ENCODE results near the gene AK5. TPM values are rescaled to one million over a fixed set of nuclear protein-coding genes. Genes with fewer than 3 reads are reported as not detected.

The AK5 gene
- total and polyA plus RNA-seq, 5 donors from 2014 or later = 7.3 to 22.5 (median 9.7) TPM

GRCh38 chr1:77288275-77288674 lies 6.5 kb downstream of the AK5 start:
- peaks cover 0 to 21% (median 6%) of the 10 kb centered on the region in 4 donors for H3K4me1 Mint-ChIP-seq

DNA sequence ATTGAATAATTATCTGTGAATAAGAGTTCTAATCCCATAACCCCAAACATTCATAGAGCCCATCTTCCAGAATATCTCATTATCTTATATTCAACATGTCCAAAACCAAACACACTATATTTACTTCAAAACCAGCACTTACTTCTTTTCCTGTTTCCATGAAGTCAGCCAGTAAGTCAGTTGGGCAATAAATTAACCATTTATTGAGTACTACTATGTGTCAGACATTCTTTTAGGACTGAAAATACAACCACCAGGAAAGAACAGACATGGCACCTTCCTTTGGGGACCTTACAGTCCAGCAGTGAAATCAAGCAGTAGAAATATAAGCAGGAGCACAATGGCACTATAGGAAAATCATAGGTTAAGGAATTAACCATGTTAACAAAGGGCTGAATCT lies 8.8 kb downstream of the AK5 start:
- ATAC-seq (ENCODE audit: low read depth in 2 of 2) = no peak
- Histone ChIP-seq H3K9me3 (ENCODE audit: control insufficient read depth in 2 of 2, low read length in 2 of 2) (no peaks in the 10 kb centered on the region), H3K36me3 (ENCODE audit: control insufficient read depth, insufficient read depth, low read length) (no peaks in the 10 kb centered on the region), H3K4me3 (ENCODE audit: low read depth, low read length) (no peak overlapping the region), H3K27me3 (ENCODE audit: control insufficient read depth, insufficient read depth, low read length) (peaks cover 3% of the 10 kb centered on the region), H3K27ac (ENCODE audit: insufficient read depth, low read length, poor library complexity, severe bottlenecking) (no peak overlapping the region), H3K4me1 (ENCODE audit: control insufficient read depth, insufficient read depth, low read length, poor library complexity, severe bottlenecking) (no peaks in the 10 kb centered on the region)
- H3K27ac Mint-ChIP-seq = no peak overlapping the region
- peaks cover 11% of the 10 kb centered on the region for H3K27me3 Mint-ChIP-seq
- H3K4me3 Mint-ChIP-seq = no peak overlapping the region
- no peak for DNase-seq
- no peaks in the 10 kb centered on the region for H3K9me3 Mint-ChIP-seq
- H3K4me1 Mint-ChIP-seq = peaks cover 0 to 4% (median 1%) of the 10 kb centered on the region in 4 donors
- H3K36me3 Mint-ChIP-seq = peaks cover 16% of the 10 kb centered on the region

More at GRCh38 chr1:77288275-77288674, 6.5 kb downstream of the AK5 start:
- H3K36me3 Mint-ChIP-seq = peaks cover 16% of the 10 kb centered on the region
- H3K9me3 ChIP-seq (ENCODE audit: control insufficient read depth in 2 of 2, low read length in 2 of 2) = no peaks in the 10 kb centered on the region
- peaks cover 18% of the 10 kb centered on the region for H3K27me3 Mint-ChIP-seq
- peaks cover 0 to 3% (median 0%) of the 10 kb centered on the region in 7 donors for H3K9me3 Mint-ChIP-seq
- H3K36me3 ChIP-seq (ENCODE audit: control insufficient read depth, insufficient read depth, low read length) = no peaks in the 10 kb centered on the region
- DNase-seq (no peak), ATAC-seq (ENCODE audit: low read depth in 2 of 2) (no peak)
- H3K27me3 ChIP-seq (ENCODE audit: control insufficient read depth, insufficient read depth, low read length) = peaks cover 6% of the 10 kb centered on the region
- no peak overlapping the region for H3K4me3 Mint-ChIP-seq
- H3K27ac ChIP-seq (ENCODE audit: insufficient read depth, low read length, poor library complexity, severe bottlenecking) = no peak overlapping the region
- no peaks in the 10 kb centered on the region for H3K4me1 ChIP-seq (ENCODE audit: control insufficient read depth, insufficient read depth, low read length, poor library complexity, severe bottlenecking)
- no peak overlapping the region for H3K4me3 ChIP-seq (ENCODE audit: low read depth, low read length)
- H3K27ac Mint-ChIP-seq = no peak overlapping the region

GRCh38 chr1:77292551-77292950 lies 10.7 kb downstream of the AK5 start:
- no peak overlapping the region for H3K4me3 Mint-ChIP-seq
- Histone ChIP-seq H3K27me3 (ENCODE audit: control insufficient read depth, insufficient read depth, low read length) (peaks cover 5% of the 10 kb centered on the region), H3K27ac (ENCODE audit: insufficient read depth, low read length, poor library complexity, severe bottlenecking) (no peak overlapping the region), H3K36me3 (ENCODE audit: control insufficient read depth, insufficient read depth, low read length) (no peaks in the 10 kb centered on the region), H3K9me3 (ENCODE audit: control insufficient read depth in 2 of 2, low read length in 2 of 2) (no peaks in the 10 kb centered on the region), H3K4me3 (ENCODE audit: low read depth, low read length) (no peak overlapping the region), H3K4me1 (ENCODE audit: control insufficient read depth, insufficient read depth, low read length, poor library complexity, severe bottlenecking) (no peaks in the 10 kb centered on the region)
- DNase-seq (no peak), ATAC-seq (ENCODE audit: low read depth in 2 of 2) (no peak)
- H3K27ac Mint-ChIP-seq = peak overlapping the region in 1 of 3 donors; percentile 21
- no peaks in the 10 kb centered on the region for H3K9me3 Mint-ChIP-seq
- H3K4me1 Mint-ChIP-seq = peaks cover 0 to 3% (median 1%) of the 10 kb centered on the region in 4 donors
- peaks cover 18% of the 10 kb centered on the region for H3K36me3 Mint-ChIP-seq
- H3K27me3 Mint-ChIP-seq = peaks cover 3% of the 10 kb centered on the region

DNA sequence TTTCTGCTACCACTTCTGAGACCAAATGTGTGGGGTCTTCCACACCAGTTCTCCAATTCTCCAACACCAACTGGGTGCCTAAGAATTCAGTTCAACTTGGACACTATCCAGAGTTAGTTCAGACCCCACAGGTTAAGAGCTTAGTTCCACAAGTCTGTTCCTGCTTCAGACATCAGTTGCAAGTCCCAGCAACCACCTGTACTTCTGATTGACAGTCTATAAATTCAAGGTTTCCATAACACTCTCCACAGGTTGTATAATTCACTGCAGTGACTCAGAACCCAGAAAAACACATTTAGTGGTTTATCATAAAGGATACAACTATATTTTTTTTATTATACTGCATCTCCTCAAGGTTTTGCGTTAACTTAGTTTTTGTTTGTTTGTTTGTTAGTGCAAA lies 18.7 kb downstream of the AK5 start:
- Histone ChIP-seq H3K4me3 (ENCODE audit: low read depth, low read length) (no peak overlapping the region), H3K27me3 (ENCODE audit: control insufficient read depth, insufficient read depth, low read length) (peaks cover 4% of the 10 kb centered on the region), H3K36me3 (ENCODE audit: control insufficient read depth, insufficient read depth, low read length) (no peaks in the 10 kb centered on the region), H3K27ac (ENCODE audit: insufficient read depth, low read length, poor library complexity, severe bottlenecking) (no peak overlapping the region), H3K9me3 (ENCODE audit: control insufficient read depth in 2 of 2, low read length in 2 of 2) (no peaks in the 10 kb centered on the region), H3K4me1 (ENCODE audit: control insufficient read depth, insufficient read depth, low read length, poor library complexity, severe bottlenecking) (peaks cover 4% of the 10 kb centered on the region)
- ATAC-seq (ENCODE audit: low read depth in 2 of 2) (no peak), DNase-seq (no peak)
- Mint-ChIP-seq H3K9me3 (peaks cover 0 to 1% (median 0%) of the 10 kb centered on the region in 7 donors), H3K27ac (peak overlapping the region in 1 of 3 donors; percentile 45), H3K36me3 (peaks cover 20% of the 10 kb centered on the region), H3K4me1 (peaks cover 0 to 27% (median 11%) of the 10 kb centered on the region in 4 donors), H3K27me3 (peaks cover 7% of the 10 kb centered on the region), H3K4me3 (no peak overlapping the region)

GRCh38 chr1:77303387-77303786 lies 21.6 kb downstream of the AK5 start:
- H3K9me3 ChIP-seq (ENCODE audit: control insufficient read depth in 2 of 2, low read length in 2 of 2) = no peaks in the 10 kb centered on the region
- H3K27ac ChIP-seq (ENCODE audit: insufficient read depth, low read length, poor library complexity, severe bottlenecking) = no peak overlapping the region
- H3K4me3 Mint-ChIP-seq = peak overlapping the region in 2 of 4 donors; percentile 8 to 25
- H3K9me3 Mint-ChIP-seq = peaks cover 0 to 9% (median 0%) of the 10 kb centered on the region in 7 donors
- H3K36me3 ChIP-seq (ENCODE audit: control insufficient read depth, insufficient read depth, low read length) = no peaks in the 10 kb centered on the region
- peaks cover 0 to 54% (median 19%) of the 10 kb centered on the region in 4 donors for H3K4me1 Mint-ChIP-seq
- peaks cover 26% of the 10 kb centered on the region for H3K36me3 Mint-ChIP-seq
- peak overlapping the region in 2 of 3 donors; percentile 75 to 89 for H3K27ac Mint-ChIP-seq
- peaks cover 5% of the 10 kb centered on the region for H3K4me1 ChIP-seq (ENCODE audit: control insufficient read depth, insufficient read depth, low read length, poor library complexity, severe bottlenecking)
- H3K4me3 ChIP-seq (ENCODE audit: low read depth, low read length) = peak overlapping the region; percentile 1
- peaks cover 2% of the 10 kb centered on the region for H3K27me3 ChIP-seq (ENCODE audit: control insufficient read depth, insufficient read depth, low read length)
- peaks cover 11% of the 10 kb centered on the region for H3K27me3 Mint-ChIP-seq
- peak; percentile 58 to 60 for ATAC-seq (ENCODE audit: low read depth in 2 of 2)
- peak in 2 of 3 donors; percentile 31 to 48 for DNase-seq

- Mint-ChIP-seq H3K27ac (peak overlapping the region; percentile 90 to 99 (median 91)), H3K27me3 (peaks cover 9% of the 10 kb centered on the region), H3K9me3 (peaks cover 0 to 9% (median 3%) of the 10 kb centered on the region in 7 donors), H3K4me1 (peaks cover 15 to 82% (median 32%) of the 10 kb centered on the region in 4 donors), H3K36me3 (peaks cover 25% of the 10 kb centered on the region), H3K4me3 (peak overlapping the region; percentile 24 to 88 (median 35))
- DNase-seq (peak in 2 of 3 donors; percentile 15 to 48), ATAC-seq (ENCODE audit: low read depth in 2 of 2) (peak; percentile 60 to 69)
- no peaks in the 10 kb centered on the region for H3K27me3 ChIP-seq (ENCODE audit: control insufficient read depth, insufficient read depth, low read length)
- peak overlapping the region; percentile 58 for H3K4me3 ChIP-seq (ENCODE audit: low read depth, low read length)
- H3K36me3 ChIP-seq (ENCODE audit: control insufficient read depth, insufficient read depth, low read length) = no peaks in the 10 kb centered on the region
- peak overlapping the region; percentile 57 for H3K27ac ChIP-seq (ENCODE audit: insufficient read depth, low read length, poor library complexity, severe bottlenecking)
- H3K9me3 ChIP-seq (ENCODE audit: control insufficient read depth in 2 of 2, low read length in 2 of 2) = no peaks in the 10 kb centered on the region
- H3K4me1 ChIP-seq (ENCODE audit: control insufficient read depth, insufficient read depth, low read length, poor library complexity, severe bottlenecking) = peaks cover 19% of the 10 kb centered on the region
Measured at GRCh38 chr1:77308889-77309621, 27.2 kb downstream of the AK5 start.

- no peaks in the 10 kb centered on the region for H3K36me3 ChIP-seq (ENCODE audit: control insufficient read depth, insufficient read depth, low read length)
- peaks cover 0 to 4% (median 3%) of the 10 kb centered on the region in 7 donors for H3K9me3 Mint-ChIP-seq
- H3K27me3 Mint-ChIP-seq = peaks cover 9% of the 10 kb centered on the region
- H3K4me3 ChIP-seq (ENCODE audit: low read depth, low read length) = no peak overlapping the region
- H3K27me3 ChIP-seq (ENCODE audit: control insufficient read depth, insufficient read depth, low read length) = no peaks in the 10 kb centered on the region
- DNase-seq = no peak
- H3K36me3 Mint-ChIP-seq = peaks cover 24% of the 10 kb centered on the region
- H3K27ac ChIP-seq (ENCODE audit: insufficient read depth, low read length, poor library complexity, severe bottlenecking) = no peak overlapping the region
- peak overlapping the region in 2 of 3 donors; percentile 30 to 72 for H3K27ac Mint-ChIP-seq
- no peaks in the 10 kb centered on the region for H3K9me3 ChIP-seq (ENCODE audit: control insufficient read depth in 2 of 2, low read length in 2 of 2)
- H3K4me3 Mint-ChIP-seq = peak overlapping the region; percentile 12 to 38 (median 29)
- no peak for ATAC-seq (ENCODE audit: low read depth in 2 of 2)
- peaks cover 19% of the 10 kb centered on the region for H3K4me1 ChIP-seq (ENCODE audit: control insufficient read depth, insufficient read depth, low read length, poor library complexity, severe bottlenecking)
- peaks cover 15 to 69% (median 30%) of the 10 kb centered on the region in 4 donors for H3K4me1 Mint-ChIP-seq
Measured at GRCh38 chr1:77310924-77311323, 29.1 kb downstream of the AK5 start.
